Stimulated activated CD8-positive, alpha-beta memory T cell treated with anti-CD3 and anti-CD28 coated beads, Interleukin-15, amount 100 ng/mL, for 48 hours (primary cell): ENCODE measurements around the gene PCSK4.

Experiments
- DNase-seq, 2 donors: peaks; one replicate each; pipeline ENCODE4 v3.0.0-alpha.2; 2020; ENCODE audit warnings: low read depth in 2 of 2

The PCSK4 gene

DNA sequence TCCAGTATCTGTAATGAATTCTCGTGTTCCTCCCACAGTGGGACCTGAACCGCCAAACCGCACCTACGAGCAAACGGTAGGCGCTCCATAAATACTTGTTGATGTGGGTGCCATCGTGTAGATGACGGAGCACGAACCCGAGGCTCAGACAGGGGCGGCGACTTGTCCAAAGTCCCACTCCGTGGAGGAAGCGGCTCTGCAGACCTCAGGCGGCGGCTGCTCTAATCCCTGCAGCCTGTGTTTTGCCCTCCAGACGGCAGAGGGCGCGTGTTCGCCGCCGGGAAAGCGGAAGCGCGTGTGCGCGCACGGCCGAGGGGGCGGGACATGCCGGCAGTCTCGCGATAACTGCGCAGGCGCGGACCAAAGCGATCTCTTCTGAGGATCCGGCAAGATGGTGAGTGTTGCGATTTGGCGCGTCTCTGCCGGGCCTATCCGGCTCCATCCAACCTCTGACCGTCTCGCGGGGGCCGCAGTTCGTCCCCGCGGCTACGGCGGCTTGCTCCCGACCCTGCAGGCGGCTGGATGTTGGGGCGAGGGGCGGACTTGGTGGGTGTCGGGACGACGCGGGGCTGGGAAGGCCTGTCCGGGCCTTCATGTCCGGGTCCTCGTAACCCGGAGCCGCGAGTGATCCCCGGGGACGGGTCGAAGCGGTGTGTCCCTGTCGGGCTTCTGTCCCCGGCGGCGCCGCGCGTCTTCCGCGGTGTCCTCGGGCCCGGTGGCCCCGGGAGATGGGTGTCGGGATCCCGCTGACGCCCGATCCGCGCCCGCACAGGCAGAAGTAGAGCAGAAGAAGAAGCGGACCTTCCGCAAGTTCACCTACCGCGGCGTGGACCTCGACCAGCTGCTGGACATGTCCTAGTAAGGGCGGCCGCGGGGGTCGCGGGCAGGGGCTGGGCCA lies 51.9 kb downstream of the PCSK4 start, which contains the start of gene RPS15:
TSS of gene RPS15 (plus strand) at position 362 of the 898 bp plus-strand sequence. CDS start at position 392, 30 bp downstream.
- DNase-seq = peak; percentile 90 to 91

DNA sequence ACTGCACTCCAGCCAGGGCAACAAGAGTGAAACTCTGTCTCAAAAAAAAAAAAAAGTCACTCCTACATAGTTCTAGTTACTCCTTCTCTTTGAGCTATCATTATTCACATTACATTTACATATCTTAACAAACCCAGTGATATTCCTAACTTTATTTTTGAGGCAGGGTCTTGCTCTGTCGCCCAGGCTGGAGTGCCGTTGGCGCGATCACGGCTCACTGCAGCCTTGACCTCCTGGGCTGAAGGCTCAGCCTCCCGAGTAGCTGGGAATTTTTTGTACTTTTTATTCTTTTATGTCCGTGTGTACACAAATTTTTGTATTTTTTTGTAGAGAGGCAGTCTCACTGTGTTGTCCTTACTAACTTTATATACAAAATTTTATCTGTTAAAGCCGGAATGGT lies 52.5 kb downstream of the PCSK4 start:
- no peak for DNase-seq

DNA sequence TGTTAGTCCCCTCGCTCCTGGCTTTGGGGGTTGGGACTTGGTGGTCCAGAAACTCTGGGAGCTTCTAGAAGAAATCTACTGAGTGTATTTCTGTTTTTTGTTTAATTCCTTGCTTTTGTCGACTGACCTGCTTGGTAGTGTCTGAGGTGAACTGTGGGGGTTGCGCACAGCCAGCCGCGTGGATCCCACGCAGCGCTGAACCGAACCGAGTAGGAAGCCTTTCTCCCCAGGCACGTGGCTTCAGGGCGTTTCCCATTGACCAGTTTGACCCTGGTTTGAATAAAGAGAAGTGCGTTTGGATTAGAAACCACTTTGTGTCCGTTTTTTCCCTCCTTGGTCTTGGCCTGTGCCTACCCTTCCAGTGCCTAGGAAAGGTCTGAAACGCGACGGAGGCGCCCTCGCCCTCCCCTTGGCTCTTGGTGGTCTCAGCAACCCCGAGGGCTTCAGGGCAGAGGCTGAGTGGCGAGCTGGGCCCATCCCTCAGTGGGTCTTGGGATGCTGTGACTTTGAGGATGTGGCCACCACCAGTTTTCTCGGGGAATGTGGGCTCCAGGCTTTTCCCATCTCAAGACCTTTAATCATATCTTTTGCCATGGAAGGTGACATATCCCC lies 54.7 kb downstream of the PCSK4 start:
- DNase-seq = no peak

DNA sequence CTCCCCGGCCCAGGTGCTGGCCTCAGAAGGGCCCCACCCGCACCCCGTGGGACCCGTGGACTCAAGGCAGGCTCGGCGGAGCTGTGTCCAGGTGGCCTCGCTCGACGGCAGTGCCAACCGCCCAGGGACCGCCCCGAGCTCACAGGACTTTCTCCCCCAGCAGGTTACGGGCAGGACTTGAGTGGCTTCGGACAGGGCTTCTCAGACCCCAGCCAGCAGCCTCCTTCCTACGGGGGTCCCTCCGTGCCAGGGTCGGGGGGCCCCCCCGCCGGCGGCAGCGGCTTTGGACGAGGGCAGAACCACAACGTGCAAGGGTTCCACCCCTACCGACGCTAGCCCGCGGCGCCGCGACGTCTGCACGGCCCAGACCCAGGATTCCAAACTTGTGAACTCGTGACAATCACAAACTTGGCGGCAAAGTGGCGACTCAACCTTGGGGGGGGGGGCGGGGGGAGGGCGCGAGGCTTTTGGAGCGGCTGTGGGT lies 55.5 kb downstream of the PCSK4 start:
- DNase-seq = no peak

DNA sequence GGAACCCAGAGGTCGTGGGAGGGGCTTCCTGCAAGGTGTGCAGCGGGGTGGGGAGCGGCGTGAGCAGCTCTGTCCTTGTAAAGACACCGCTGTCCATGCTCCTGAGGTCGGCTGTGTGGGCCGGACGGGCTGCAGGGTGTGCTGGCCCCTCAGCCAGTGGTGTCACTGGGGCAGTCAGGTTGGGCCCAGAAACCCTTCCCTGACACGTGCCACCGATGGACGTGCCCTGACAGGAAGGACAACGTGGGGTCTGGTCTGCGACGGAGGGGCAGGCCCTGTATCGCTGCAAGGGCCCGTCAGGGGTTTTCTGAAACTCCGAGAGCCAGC lies 56.1 kb downstream of the PCSK4 start:
- DNase-seq = no peak

DNA sequence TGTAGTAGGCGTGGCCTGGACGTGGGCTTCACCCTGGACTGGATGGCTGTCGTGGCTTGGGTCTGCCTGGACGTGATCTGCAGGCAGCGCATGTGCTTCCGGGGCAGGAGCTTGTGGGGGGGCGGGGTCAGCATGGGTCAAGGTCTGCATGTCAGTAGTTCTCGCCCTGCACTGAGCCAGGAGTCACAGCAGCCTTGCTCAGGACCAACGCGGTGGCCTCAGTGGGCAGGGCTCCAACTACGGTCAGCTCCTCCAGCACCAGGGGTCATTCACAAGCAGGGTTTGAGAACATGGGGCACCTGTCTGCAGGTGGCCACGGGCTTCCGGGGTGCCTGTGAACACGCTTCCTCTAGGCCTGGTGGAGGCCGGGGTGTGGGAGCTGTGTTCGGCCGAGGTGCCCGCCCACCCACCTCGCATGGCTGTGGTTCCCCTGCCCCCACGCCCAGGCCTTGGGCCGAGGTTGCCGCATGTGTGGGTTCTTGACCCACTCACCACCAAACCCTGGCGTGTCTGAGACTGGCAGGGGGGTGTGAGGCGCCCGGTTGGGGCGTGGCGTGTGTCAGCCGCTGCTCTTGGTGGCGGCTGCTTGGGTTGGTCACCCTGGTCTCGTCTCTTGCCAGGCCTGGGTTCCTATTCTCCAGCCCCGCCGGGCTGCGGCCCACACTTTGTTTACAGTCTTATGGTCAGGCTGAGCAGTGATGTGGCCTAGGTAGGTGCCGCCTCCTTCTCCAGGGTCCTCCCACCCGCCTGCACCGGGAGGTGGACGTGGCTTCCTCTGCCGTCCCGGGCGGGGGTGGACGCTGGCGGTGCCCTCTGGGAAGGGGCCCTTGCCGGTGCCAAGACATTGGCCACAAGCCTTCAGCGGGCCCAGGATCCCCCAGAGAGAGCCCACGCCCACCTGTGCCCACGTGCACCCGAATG lies 56.8 kb downstream of the PCSK4 start:
- DNase-seq = no peak

DNA sequence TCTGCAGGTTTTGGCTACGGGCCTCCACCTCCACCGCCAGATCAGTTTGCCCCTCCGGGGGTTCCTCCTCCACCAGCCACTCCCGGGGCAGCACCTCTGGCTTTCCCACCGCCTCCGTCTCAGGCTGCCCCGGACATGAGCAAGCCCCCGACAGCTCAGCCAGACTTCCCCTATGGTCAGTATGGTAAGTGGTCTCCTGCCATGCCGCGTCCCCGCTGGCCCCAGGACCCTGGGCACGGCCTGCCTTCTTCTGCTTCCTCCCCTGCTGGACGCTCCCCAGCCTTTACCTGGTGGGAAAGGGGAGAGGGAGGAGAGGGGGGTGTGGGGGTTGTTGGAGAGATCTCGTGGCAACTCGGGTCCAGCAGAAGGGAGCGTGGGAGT lies 57.7 kb downstream of the PCSK4 start:
- no peak for DNase-seq

DNA sequence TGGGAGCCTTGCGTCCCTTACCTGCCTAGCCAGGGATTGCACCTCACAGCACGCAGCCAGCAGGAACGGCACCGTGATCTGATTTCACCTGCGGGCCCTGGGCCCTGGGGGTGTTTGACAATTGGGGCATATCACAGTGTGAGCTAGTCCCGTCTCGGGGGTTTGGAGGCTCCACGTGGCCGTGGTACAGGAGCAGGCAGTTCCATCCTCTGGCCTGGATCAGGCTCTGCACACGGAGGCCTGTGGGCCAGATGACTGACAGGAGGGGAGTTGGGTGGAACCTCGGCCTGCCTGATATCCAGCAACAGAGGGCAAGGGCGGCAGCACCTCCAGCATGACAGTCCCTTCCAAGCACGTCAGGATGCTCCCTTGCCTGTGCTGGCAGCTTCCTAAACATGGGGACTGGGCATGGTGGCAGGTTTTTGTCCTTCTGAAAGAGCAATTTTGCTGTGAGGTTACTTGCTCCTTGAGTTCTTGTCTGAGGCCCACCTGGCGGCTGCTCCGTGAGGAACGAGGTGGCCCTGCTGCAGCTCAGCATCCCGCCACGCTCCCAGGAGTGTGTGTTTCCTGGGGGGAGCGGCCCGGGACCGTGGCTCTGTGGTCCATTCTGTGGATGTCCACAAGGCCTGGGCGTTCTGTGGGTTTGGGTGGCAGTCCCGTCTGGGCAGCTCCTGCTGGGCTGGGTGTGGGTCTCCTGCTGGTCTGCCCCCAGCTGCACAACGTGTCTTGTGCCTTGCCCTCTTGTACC lies 58.2 kb downstream of the PCSK4 start:
- no peak for DNase-seq
